Lower leg skin (tissue), 3 donors: Measurements from ENCODE around the gene ACKR2.

ENCODE experiments used
- POLR2A ChIP-seq, 2 donors: fragments of 450-650 bp; IDR thresholded peaks; one replicate each; pipeline ENCODE4 v1.6.1; 2016 to 2017; ENCODE audit warnings: antibody characterized with exemption in 2 of 2, mild to moderate bottlenecking in 1 of 2, moderate library complexity in 1 of 2
- TF ChIP-seq, protein P1 (sequence below), 3 donors: fragments of 450-650 bp; IDR thresholded peaks; one replicate each; pipeline ENCODE4 v1.5.1; 2016; ENCODE audit warnings: antibody characterized with exemption in 3 of 3, mild to moderate bottlenecking in 3 of 3, moderate library complexity in 2 of 3

DNA sequence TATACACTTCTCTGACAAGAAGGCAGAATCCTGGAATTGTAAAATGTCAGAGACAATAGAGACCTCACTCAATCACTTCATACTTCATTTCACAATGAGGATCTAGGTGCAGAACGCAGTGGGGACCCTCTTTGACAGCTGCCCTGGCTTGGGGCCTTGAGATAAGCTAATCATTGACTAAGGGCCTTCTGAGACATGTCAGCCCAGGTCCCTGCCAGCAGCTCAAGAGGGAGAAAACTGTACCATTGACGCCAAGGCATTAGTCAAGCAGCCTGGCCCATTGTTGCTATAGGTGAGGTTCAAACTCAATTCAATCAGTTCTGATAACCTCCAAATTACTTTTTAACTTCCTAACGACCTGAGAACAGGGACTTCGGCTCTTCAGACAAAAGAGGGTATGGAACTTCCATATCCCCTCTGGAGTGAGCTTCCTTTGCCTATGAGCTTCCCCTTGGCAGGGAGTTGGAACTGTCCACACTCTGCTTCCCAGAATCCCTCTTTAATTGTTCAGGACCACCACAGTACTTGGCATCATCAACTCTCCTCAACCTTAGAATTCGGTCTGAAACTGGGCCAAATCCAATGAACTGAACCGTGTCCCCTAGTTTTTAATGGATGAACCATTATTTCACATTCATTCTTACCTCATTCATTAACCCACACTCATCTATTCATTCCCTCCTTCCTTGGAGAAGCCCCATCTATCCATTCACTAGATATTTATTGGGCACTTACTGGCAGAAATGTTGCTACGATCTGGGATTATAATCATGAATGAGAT lies 67.9 kb downstream of the ACKR2 start:
- TF ChIP-seq, protein P1, sequence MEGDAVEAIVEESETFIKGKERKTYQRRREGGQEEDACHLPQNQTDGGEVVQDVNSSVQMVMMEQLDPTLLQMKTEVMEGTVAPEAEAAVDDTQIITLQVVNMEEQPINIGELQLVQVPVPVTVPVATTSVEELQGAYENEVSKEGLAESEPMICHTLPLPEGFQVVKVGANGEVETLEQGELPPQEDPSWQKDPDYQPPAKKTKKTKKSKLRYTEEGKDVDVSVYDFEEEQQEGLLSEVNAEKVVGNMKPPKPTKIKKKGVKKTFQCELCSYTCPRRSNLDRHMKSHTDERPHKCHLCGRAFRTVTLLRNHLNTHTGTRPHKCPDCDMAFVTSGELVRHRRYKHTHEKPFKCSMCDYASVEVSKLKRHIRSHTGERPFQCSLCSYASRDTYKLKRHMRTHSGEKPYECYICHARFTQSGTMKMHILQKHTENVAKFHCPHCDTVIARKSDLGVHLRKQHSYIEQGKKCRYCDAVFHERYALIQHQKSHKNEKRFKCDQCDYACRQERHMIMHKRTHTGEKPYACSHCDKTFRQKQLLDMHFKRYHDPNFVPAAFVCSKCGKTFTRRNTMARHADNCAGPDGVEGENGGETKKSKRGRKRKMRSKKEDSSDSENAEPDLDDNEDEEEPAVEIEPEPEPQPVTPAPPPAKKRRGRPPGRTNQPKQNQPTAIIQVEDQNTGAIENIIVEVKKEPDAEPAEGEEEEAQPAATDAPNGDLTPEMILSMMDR (IDR thresholded peaks at IDR 0.05) = no peak
- TF ChIP-seq POLR2A (IDR thresholded peaks at IDR 0.05) = no peak
